GM12878 (cell line): ENCODE data around the gene ADAMTSL3. TPM values are rescaled to one million over a fixed set of nuclear protein-coding genes. Genes with fewer than 3 reads are reported as not detected.
A peak's percentile ranks its signal among the peaks of the same experiment; 100 is the strongest.

Experiments
- BHLHE40 ChIP-seq, 2 experiments: fragments of 450-650 bp in 1 of 2; IDR thresholded peaks; 2 replicates each; pipeline ENCODE4 v1.6.1; 2011 to 2017; ENCODE audit warnings: low read depth in 2 of 2, borderline replicate concordance in 1 of 2, improper control_type of control experiment in 1 of 2, low read length in 1 of 2, mild to moderate bottlenecking in 1 of 2
- CBX3 ChIP-seq: fragments of 200-600 bp; sonication (generic); IDR thresholded peaks from 2 replicates; pipeline ENCODE4 v1.6.1; 2016; ENCODE audit warnings: low read depth, borderline replicate concordance
- E2F8 ChIP-seq: fragments of 450-650 bp; IDR thresholded peaks from 2 replicates; pipeline ENCODE4 v1.6.1; 2018; ENCODE audit warnings: mild to moderate bottlenecking, low read depth, moderate library complexity; ENCODE audit not compliant: partially characterized antibody
- EP300 ChIP-seq, 2 experiments: fragments of 150-350 bp in 1 of 2; IDR thresholded peaks; 2 replicates each; pipeline ENCODE4 v1.6.1; 2011 to 2012; ENCODE audit warnings: low read depth in 2 of 2, low read length in 2 of 2, borderline replicate concordance in 1 of 2, improper control_type of control experiment in 1 of 2, inconsistent platforms in 1 of 2; ENCODE audit not compliant: control insufficient read depth in 1 of 2
- GABPA ChIP-seq: IDR thresholded peaks from 2 replicates; pipeline ENCODE4 v1.6.1; 2014; ENCODE audit warnings: antibody characterized with exemption, low read depth, mild to moderate bottlenecking, inconsistent platforms
- JUNB ChIP-seq: IDR thresholded peaks from 2 replicates; pipeline ENCODE4 v1.6.1; 2016; ENCODE audit warnings: antibody characterized with exemption, mild to moderate bottlenecking
- KLF5 ChIP-seq: fragments of 450-650 bp; IDR thresholded peaks from 2 replicates; pipeline ENCODE4 v1.6.1; 2014; ENCODE audit warnings: mild to moderate bottlenecking; ENCODE audit not compliant: partially characterized antibody
- NFYB ChIP-seq: IDR thresholded peaks from 2 replicates; pipeline ENCODE4 v1.6.1; 2011; ENCODE audit warnings: low read depth, mild to moderate bottlenecking, low read length, improper control_type of control experiment, moderate library complexity; ENCODE audit not compliant: insufficient read depth
- NR2F1 ChIP-seq: fragments of 450-650 bp; conservative IDR thresholded peaks from 2 replicates; pipeline ENCODE4 v1.6.1; 2017; ENCODE audit warnings: mild to moderate bottlenecking
- POLR2AphosphoS2 ChIP-seq: IDR thresholded peaks from 2 replicates; pipeline ENCODE4 v1.6.1; 2011; ENCODE audit warnings: low read depth, mild to moderate bottlenecking, low read length, improper control_type of control experiment, moderate library complexity
- RELA ChIP-seq: fragments of 450-650 bp; IDR thresholded peaks from 2 replicates; pipeline ENCODE4 v1.8.0; 2014; ENCODE audit warnings: borderline replicate concordance; ENCODE audit not compliant: partially characterized antibody
- SIN3A ChIP-seq: IDR thresholded peaks from 2 replicates; pipeline ENCODE4 v1.6.1; 2012; ENCODE audit warnings: low read depth, low read length, improper control_type of control experiment
- SMAD5 ChIP-seq: IDR thresholded peaks from 2 replicates; pipeline ENCODE4 v1.6.1; 2016; ENCODE audit warnings: antibody characterized with exemption, low read depth
- SPI1 ChIP-seq: IDR thresholded peaks from 2 replicates; pipeline ENCODE4 v1.6.1; 2011; ENCODE audit warnings: low read depth, mild to moderate bottlenecking, low read length, moderate library complexity, borderline replicate concordance; ENCODE audit not compliant: insufficient read depth
- TCF7 ChIP-seq: IDR thresholded peaks from 2 replicates; pipeline ENCODE4 v1.6.1; 2014; ENCODE audit warnings: antibody characterized with exemption, borderline replicate concordance
- ZBED1 ChIP-seq: IDR thresholded peaks from 2 replicates; pipeline ENCODE4 v1.6.1; 2016; ENCODE audit warnings: borderline replicate concordance
- ZNF217 ChIP-seq: fragments of 450-650 bp; IDR thresholded peaks from 2 replicates; pipeline ENCODE4 v1.6.1; 2017; ENCODE audit warnings: antibody characterized with exemption, mild to moderate bottlenecking
- polyA plus RNA-seq, 11 experiments: library from polyadenylated mRNA; depleted of rRNA in 4 of 11; unstranded in 6 of 11; stranded (reverse) in 5 of 11; fragments of >200 nt; fragmentation: Nextera tagmentation in 4 of 11; fragmentation: Illumina TruSeq in 1 of 11; extraction: Ambion mirVana in 4 of 11; extraction: Trizol in 1 of 11; gene quantifications; 1 replicate in 1 of 11; 2 replicates in 10 of 11; pipeline versions ENCODE4 v1.2.1 to v1.2.3, GENCODE V29; 2011 to 2016; ENCODE audit warnings: inconsistent platforms in 2 of 11, missing spikeins in 2 of 11, low read depth in 1 of 11
- total RNA-seq, 4 experiments: library from RNA; depleted of rRNA in 3 of 4; stranded (reverse); fragments of >200 nt in 3 of 4; fragmentation: Illumina TruSeq in 1 of 4; extraction: Trizol in 1 of 4; gene quantifications; 2 replicates each; pipeline versions ENCODE4 v1.2.1 to v1.2.3, GENCODE V29; 2013 to 2021
- TF ChIP-seq, protein P1 (sequence below): IDR thresholded peaks from 2 replicates; pipeline ENCODE4 v1.6.1; 2011; ENCODE audit warnings: borderline replicate concordance, low read depth, mild to moderate bottlenecking, moderate library complexity, mixed read lengths, low read length; ENCODE audit not compliant: insufficient read depth; ENCODE audit errors: extremely low read length
- TF ChIP-seq, protein P2 (sequence below): fragments of 450-650 bp; conservative IDR thresholded peaks from 2 replicates; pipeline ENCODE4 v1.6.1; 2017; ENCODE audit warnings: mild to moderate bottlenecking, moderate library complexity
- TF ChIP-seq, protein P3 (sequence below): IDR thresholded peaks from 2 replicates; pipeline ENCODE4 v1.6.1; 2012; ENCODE audit warnings: low read length, inconsistent platforms

The ADAMTSL3 gene
- total and polyA plus RNA-seq, 10 of the 15 experiments (the other 5 are each of a cell fraction or from before 2014, with no cell fraction given) = 0.01 to 0.28 (median 0.13) TPM

DNA sequence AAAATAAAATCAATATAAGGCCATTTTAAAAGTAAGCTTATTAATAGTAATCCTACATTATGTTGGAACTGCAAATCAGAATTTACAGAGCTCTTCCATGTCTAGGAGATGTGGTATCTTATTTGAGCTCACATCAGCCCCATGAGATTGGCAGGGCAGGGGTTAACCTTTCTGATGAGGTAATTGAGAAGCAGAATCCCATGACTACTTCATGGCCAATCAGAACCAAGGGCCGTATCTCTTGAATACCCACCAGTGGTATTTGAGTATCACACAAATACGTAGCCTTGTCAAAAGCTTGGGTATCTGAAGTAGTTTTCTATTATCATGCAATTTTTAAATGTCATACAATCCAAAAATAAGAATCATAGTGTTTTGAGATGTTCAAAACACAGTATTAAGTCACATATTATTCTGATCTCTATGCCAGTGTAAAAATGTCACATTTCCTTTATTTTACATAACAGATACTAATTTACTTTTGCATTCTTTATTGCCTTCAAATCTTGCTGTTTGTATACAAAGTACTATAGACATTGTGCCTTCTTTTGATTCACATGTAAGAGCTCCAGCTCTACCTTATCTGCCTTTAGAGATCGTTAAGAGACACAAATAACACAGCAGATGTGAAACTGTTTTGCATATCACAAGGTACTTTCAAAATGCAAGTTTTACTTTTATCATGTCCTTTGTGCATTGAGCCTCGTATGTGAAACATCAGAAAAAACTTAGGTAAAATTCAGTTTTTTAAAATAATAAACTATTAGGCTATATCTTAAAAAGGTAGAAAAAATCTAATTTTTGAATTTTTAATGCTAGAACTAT is 329.9 kb downstream of the ADAMTSL3 start (continued):
- no peak for TF ChIP-seq SIN3A
- TF ChIP-seq RELA = no peak
- TF ChIP-seq TCF7 = no peak
- no peak for TF ChIP-seq JUNB
- no peak for TF ChIP-seq SMAD5
- TF ChIP-seq ZNF217 = 0 out of 2 replicates have a peak, but pooled peaks have one; percentile 37
- no peak for TF ChIP-seq ZBED1
- TF ChIP-seq, protein P1, sequence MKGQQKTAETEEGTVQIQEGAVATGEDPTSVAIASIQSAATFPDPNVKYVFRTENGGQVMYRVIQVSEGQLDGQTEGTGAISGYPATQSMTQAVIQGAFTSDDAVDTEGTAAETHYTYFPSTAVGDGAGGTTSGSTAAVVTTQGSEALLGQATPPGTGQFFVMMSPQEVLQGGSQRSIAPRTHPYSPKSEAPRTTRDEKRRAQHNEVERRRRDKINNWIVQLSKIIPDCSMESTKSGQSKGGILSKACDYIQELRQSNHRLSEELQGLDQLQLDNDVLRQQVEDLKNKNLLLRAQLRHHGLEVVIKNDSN = no peak
- TF ChIP-seq, protein P2, sequence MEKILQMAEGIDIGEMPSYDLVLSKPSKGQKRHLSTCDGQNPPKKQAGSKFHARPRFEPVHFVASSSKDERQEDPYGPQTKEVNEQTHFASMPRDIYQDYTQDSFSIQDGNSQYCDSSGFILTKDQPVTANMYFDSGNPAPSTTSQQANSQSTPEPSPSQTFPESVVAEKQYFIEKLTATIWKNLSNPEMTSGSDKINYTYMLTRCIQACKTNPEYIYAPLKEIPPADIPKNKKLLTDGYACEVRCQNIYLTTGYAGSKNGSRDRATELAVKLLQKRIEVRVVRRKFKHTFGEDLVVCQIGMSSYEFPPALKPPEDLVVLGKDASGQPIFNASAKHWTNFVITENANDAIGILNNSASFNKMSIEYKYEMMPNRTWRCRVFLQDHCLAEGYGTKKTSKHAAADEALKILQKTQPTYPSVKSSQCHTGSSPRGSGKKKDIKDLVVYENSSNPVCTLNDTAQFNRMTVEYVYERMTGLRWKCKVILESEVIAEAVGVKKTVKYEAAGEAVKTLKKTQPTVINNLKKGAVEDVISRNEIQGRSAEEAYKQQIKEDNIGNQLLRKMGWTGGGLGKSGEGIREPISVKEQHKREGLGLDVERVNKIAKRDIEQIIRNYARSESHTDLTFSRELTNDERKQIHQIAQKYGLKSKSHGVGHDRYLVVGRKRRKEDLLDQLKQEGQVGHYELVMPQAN = no peak
- TF ChIP-seq, protein P3, sequence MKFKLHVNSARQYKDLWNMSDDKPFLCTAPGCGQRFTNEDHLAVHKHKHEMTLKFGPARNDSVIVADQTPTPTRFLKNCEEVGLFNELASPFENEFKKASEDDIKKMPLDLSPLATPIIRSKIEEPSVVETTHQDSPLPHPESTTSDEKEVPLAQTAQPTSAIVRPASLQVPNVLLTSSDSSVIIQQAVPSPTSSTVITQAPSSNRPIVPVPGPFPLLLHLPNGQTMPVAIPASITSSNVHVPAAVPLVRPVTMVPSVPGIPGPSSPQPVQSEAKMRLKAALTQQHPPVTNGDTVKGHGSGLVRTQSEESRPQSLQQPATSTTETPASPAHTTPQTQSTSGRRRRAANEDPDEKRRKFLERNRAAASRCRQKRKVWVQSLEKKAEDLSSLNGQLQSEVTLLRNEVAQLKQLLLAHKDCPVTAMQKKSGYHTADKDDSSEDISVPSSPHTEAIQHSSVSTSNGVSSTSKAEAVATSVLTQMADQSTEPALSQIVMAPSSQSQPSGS = peak; percentile 80
- TF ChIP-seq NR2F1 = no peak
- no peak for TF ChIP-seq POLR2AphosphoS2
- no peak for TF ChIP-seq GABPA
- TF ChIP-seq SPI1 = peak; percentile 36; the same call in 1 of the 2 replicates
- no peak for TF ChIP-seq KLF5
- no peak for TF ChIP-seq CBX3
- TF ChIP-seq NFYB = peak; percentile 88
- TF ChIP-seq E2F8 = no peak
- TF ChIP-seq EP300 (IDR thresholded peaks at IDR 0.05; ENCODE audit: borderline replicate concordance in 1 of 2, control insufficient read depth in 1 of 2, low read depth in 2 of 2, low read length in 2 of 2) = no peak
- TF ChIP-seq BHLHE40 (IDR thresholded peaks at IDR 0.05; ENCODE audit: borderline replicate concordance in 1 of 2, low read depth in 2 of 2, low read length in 1 of 2) = no peak
